Activated CD4-positive, alpha-beta T cell treated with anti-CD3 and anti-CD28 coated beads, Interleukin-2, amount 50 U/mL, for 4 hours (primary cell): ENCODE results near the gene GRHL3.

Experiments
- DNase-seq, 2 experiments: peaks; one replicate each; pipeline ENCODE4 v3.0.0-alpha.2; 2020

The GRHL3 gene

DNA sequence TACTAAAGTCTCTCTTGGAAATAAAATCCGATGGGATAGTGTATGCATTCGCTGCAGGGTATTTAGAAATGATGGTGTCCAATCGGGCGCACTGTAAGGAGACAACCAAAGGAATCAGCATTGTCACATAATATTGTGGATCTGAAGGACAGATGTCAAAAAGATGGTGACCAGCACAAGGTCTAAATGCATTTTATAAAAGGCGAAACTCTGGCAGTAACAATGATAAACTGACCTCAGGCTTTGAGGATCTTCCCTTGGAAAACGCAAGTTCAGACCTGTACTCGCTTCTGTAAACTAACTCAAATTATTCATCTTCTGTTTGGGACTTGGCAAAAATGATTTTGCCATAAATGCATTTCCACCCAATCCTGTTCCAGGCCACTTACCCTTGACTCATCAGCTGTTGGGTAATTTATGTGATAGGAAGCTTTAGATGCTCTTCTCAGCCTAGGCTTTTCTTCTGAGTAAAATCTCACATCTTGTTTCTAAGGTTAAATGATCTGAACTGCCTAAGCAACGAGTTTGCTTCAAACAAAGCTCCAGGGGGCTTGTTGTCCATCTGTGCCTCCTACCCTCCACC is 60.7 kb downstream of the GRHL3 start:
- no peak for DNase-seq

DNA sequence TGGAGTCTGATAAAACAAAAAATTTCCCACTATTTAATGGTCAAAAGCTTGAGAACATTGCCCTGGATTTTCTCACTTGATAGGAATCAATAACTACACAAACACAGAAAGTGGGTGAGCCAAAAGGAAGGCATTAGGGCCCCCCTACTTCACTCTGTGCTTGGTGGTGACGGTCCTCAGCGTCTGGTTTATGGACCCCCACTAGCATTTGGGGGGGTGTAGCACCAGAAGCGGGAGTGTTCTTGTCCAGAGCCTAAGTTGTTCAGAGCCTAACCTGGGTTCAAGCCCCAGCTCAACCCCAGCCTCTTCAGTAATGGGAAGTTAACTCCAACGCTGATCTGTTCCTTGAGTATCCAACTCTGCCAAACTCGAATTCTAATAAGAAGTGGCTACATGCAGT is 61.4 kb downstream of the GRHL3 start:
- DNase-seq, result no peak

- no peak for DNase-seq
Observed at GRCh38 chr1:24381256-24381655, 62.1 kb downstream of the GRHL3 start.

GRCh38 chr1:24382165-24382577 is 63.0 kb downstream of the GRHL3 start:
- DNase-seq, result no peak

DNA sequence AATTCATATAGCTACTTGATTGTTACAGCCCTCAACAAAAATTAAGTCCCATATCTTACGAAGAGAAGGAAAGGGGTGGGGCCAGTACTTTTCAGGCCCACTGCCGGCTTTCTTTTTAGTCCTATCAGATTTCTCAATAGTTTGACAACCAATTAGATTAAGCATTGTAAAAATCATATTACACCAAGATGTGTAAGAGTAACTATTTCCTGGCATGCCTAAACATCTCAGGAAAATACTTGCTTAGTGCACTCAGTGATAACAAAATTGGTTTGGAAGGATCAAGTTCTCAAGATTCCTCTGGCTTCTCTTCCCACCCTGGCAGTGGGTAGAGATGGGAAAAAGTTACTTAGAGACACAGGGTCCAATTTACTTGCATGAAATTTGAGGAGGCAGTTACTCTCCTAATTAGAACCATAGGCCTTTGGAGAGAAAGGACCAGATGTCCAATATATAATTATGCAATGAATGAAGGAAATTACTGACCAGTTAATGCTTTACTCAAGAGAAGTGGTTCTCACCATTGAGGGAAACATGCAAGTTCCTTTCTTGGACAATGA is 64.3 kb downstream of the GRHL3 start:
- DNase-seq, result no peak

- no peak for DNase-seq
Observed at GRCh38 chr1:24384251-24385090, 65.3 kb downstream of the GRHL3 start.

- peak in 1 of 2 experiments; percentile 19 for DNase-seq
Observed at GRCh38 chr1:24385160-24385940, 66.2 kb downstream of the GRHL3 start.

DNA sequence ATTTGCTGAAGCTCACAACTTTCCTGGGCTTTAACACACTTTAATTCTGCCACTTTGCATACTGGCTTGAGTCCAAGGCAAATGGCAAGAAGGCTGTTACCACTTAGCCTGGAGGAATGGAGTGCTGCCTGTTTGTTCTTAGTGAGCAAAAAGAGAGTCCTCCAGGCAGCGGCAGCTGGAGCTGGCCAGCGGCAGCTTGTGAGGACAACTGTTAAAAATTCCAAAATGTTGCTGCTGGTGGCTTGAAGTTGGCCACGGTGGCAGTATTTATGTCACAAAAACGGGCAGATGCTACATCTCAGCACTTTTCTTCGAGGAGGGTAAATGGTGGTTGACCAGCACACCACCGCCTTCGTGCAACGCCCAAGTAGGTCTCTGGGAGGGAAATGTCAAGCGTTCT is 67.1 kb downstream of the GRHL3 start:
- no peak for DNase-seq

GRCh38 chr1:24386931-24387330 is 67.8 kb downstream of the GRHL3 start:
- DNase-seq, result no peak

- DNase-seq, result no peak
Observed at GRCh38 chr1:24387636-24388175, 68.5 kb downstream of the GRHL3 start.

DNA sequence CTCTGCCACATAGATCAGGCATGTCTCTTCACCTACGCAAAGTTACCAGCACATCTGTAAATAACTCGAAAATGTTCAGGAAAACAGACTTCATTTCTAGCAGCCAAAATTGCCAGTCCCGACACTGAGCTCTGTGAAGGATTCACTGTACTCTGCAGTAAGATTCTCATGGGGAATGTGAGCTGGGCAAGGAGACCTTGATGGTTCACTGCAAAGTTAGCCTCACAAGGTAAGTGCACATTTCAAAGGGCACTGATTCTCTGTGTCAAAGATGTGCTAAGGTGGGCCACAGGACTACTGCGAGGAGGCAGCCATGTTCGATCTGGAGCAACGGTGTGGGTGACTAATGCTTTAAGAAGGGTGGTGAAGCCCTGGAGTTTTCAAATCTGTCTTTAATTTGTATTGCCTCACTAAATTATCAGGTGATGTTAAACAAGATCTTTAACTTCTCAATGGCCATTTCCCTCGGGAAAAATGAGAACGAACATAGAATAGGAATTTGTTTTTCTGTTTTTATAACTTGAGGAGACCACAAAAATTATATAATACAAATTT is 69.3 kb downstream of the GRHL3 start:
- DNase-seq, result no peak

DNA sequence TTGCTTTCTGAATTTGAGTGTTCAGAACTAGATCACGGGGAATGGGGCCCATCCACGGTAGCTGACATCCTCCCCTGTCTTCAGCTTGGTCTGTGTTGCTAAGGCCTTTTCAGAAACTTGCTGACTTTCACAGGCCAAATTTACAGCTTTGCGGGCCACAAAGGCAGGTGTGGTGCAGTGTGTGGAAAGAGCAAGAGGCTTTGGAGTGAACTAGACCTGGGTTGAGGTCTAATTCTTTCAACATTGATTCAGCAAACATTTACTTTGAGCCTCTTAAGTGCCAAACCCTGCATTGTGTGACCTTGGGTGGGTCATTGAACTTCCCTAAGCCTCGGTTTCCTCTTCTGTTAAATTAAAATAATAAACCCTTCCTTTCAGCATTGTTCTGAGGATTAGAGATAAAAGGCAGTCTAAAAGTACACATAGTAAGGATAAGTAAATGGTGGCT is 70.1 kb downstream of the GRHL3 start:
- no peak for DNase-seq

DNA sequence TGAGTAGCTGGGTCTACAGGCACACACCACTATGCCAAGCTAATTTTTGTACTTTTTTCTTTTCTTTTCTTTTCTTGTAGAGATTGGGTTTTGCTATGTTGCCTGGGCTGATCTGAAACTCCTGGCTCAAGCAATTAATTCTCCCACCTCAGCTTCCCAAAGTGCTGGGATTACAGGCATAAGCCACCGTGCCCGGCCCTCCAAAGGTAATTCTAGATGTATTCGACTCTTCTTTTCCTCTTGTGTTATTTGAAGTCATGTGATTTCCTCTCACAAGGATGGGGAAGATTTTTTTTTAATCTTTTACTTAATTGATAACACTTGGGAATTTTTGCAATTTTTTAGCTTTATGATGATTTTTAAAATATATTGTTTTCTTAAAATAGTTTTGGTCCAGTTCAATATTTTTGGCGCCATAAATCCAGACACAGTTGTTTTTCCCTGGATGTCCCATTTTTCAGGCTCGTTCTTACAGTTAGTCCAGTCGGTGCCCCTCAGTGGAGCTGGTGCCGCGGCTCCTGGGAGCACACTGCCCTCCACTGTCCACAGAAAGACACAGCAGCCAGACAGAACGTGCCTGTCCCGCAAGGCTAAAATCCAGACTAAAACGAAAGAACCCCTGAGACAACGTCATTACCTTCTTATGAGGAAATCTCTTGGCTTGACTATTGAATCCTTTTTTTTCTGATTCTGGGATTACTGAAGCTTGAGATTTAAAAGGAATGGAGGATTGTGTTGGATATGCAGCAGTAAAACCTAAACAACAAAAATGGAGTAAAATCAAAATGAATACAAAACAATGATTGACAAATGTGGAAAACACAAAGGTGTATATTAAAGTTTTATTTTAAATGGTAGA is 72.0 kb downstream of the GRHL3 start:
- peak; percentile 58 to 67 for DNase-seq

DNA sequence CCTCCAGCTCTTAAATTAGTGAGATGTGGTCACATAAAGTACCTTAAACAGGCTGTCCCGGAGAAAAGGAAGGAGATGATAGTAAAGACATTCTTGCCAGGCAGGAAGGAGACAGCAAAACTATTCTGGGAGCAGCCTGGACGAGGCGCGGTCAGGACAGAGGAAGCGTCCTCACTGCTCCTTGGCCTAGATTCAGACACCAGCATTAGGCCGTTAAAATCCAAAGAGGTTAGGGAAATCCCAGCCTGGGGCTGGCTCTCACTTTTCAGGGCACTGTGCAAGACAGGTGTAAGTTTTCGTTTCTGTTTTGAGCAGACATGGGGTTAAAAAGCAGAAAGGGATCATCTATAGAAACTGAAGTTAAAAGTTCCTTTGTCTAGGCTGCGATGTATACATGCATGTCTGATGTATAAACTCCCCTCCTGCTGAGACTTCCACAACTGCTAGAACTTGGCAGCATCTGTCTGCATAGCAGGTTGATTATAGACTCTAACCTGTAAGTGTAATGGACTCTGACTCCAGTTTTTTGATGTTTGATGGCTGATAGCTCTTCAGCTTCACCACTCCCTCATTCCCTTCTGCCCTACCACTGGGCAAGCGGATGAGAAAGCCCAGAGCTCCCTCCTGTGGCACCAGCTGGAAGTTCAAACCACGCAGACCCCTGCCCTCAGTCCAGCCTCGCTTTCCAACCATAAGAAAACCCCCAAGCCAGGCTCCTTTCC is 72.9 kb downstream of the GRHL3 start:
- DNase-seq, result peak; percentile 54 to 57

- DNase-seq, result no peak
Observed at GRCh38 chr1:24392604-24392946, 73.4 kb downstream of the GRHL3 start.

DNA sequence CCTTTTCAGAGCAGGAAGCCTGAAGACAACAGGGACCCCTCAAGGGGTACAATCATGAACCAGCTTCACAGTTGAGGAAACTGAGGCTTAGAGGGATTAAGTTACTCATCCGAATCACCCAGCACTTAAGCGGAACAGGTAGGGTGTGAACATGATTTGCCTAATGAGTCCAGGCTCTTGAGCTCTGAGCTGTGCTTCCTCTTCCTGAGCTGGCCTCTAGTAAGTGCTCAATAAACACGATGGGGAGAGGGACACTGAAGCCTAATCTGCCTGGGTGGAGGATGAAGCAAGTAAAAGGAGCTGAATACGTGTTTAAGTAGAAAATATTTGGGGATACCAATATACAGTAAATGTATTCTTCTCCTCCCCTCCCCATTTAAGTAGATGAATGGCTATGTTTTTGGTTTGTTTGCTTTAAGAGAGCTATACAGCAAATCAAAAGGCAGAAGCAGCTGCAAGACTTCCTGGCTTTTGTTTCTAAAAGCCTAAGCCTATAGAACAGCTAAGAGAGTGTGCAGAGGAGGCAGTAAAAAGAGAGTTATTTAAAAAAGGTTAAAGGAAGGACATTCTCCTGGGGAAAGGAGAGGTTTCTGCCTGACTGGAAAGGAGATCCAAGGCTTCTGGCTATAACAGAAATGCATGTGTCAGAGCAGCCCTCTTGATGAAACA is 74.0 kb downstream of the GRHL3 start:
- no peak for DNase-seq

DNA sequence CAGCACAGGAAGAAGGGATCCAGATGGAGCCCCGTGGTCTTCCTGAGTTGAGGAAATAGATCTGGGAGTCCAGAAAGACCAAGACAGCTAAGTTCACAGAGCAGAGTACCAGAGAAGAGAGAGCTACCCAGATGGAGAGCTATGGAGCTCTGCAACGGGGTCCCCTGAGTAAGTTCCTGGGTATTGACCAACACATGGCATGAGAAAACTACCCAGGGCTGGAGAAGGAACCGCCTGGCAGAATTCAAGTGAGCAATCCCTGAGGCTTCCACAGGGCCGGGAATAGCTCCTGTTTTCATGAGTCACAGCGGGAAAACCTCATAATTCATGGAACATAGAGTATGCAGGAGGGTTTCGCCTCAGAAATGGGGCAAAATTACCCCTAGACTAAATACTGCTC is 74.7 kb downstream of the GRHL3 start:
- DNase-seq, result no peak

GRCh38 chr1:24400065-24400464 is 80.9 kb downstream of the GRHL3 start:
- DNase-seq, result no peak

- no peak for DNase-seq
Observed at GRCh38 chr1:24403806-24404205, 84.6 kb downstream of the GRHL3 start.
